Erythroblast (primary cell): ENCODE data around the gene B4GALNT4.

ENCODE experiments used
- GATA1 ChIP-seq: IDR thresholded peaks from 2 replicates; pipeline ENCODE4 v1.6.1; 2011; ENCODE audit warnings: low read depth, mild to moderate bottlenecking, control low read depth, low read length, moderate library complexity
- POLR2A ChIP-seq: IDR thresholded peaks from 2 replicates; pipeline ENCODE4 v1.6.1; 2011; ENCODE audit warnings: mild to moderate bottlenecking, low read length

DNA sequence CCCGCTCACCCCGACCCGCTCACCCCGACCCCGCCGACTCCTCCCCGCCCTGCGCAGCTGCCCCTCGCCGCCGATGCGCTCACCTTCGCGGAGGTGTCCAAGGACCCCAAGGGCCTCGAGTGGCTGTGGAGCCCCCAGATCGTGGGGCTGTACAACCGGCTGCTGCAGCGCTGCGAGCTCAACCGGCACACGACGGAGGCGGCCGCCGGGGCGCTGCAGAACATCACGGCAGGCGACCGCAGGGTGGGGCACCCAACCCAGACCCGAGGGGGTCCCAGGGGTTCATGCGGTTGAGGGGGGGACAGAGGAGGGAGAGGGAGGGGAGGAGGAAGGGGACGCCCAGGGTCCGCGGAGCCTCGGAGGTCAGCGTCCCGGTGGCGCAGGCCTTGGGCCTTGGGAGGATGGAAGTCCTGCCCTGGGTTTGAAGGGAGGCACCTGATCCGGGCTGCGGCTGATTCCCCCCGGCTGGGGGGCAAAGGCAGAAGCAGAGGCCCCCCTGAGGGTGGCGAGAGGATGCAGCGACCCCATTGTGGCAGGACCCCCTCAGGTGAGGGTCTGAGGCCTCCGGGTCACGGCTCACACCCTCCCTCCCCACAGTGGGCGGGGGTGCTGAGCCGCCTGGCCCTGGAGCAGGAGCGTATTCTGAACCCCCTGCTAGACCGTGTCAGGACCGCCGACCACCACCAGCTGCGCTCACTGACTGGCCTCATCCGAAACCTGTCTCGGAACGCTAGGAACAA, 33.9 kb downstream of the B4GALNT4 start:
- TF ChIP-seq POLR2A (no peak), GATA1 (no peak)
